Duodenal mucosa (tissue), 2 donors: ENCODE results near the gene VSIG8.

Experiments used
- H3K27ac ChIP-seq: one replicate; pipeline ENCODE4 v1.7.0; 2013; ENCODE audit warnings: low read depth, low read length
- H3K27me3 ChIP-seq, 2 donors: one replicate each; pipeline ENCODE4 v1.7.0; 2013; ENCODE audit warnings: low read length in 2 of 2, control low read depth in 1 of 2; ENCODE audit not compliant: insufficient read depth in 2 of 2, control insufficient read depth in 1 of 2
- H3K36me3 ChIP-seq, 2 donors: one replicate each; pipeline ENCODE4 v1.7.0; 2013; ENCODE audit warnings: low read length in 2 of 2, control low read depth in 1 of 2; ENCODE audit not compliant: insufficient read depth in 2 of 2, control insufficient read depth in 1 of 2
- H3K4me1 ChIP-seq, 2 donors: one replicate each; pipeline ENCODE4 v1.7.0; 2013; ENCODE audit warnings: low read length in 2 of 2, control low read depth in 1 of 2; ENCODE audit not compliant: insufficient read depth in 2 of 2, control insufficient read depth in 1 of 2
- H3K4me3 ChIP-seq, 2 donors: one replicate each; pipeline ENCODE4 v1.7.0; 2013; ENCODE audit warnings: low read length in 2 of 2, low read depth in 1 of 2
- H3K9ac ChIP-seq, 2 donors: one replicate each; pipeline ENCODE4 v1.7.0; 2013; ENCODE audit warnings: low read length in 2 of 2, low read depth in 1 of 2
- H3K9me3 ChIP-seq, 2 donors: one replicate each; pipeline ENCODE4 v1.7.0; 2013; ENCODE audit warnings: low read length in 2 of 2, control low read depth in 1 of 2; ENCODE audit not compliant: control insufficient read depth in 1 of 2

Gene VSIG8

DNA sequence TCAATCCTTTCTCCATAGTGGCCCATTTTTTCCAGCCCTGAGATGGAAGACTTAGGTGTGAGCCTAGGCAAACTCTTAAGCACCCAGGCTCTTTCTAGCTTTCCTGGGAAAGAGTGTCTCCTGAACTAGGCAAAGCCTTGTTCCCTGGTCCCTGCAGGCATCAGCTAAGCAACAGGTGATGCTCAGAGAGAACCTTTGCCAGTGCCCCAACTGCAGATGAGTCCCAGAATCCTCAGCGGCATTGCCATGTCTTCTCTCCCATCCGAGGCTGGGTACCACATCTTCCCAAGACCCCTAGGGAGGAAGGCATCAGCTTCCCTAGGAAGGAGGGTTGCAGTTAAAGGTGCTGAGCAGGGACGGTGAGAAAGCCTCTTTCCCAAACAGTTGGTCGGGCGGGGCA lies 8.2 kb upstream of the VSIG8 start:
- H3K4me3 ChIP-seq: no peak overlapping the region
- H3K27ac ChIP-seq: no peak overlapping the region
- no peaks in the 10 kb centered on the region for H3K27me3 ChIP-seq
- no peaks in the 10 kb centered on the region for H3K36me3 ChIP-seq
- H3K9ac ChIP-seq: no peak overlapping the region
- no peaks in the 10 kb centered on the region for H3K9me3 ChIP-seq
- H3K4me1 ChIP-seq: peaks cover 17 to 35% of the 10 kb centered on the region in 2 donors

DNA sequence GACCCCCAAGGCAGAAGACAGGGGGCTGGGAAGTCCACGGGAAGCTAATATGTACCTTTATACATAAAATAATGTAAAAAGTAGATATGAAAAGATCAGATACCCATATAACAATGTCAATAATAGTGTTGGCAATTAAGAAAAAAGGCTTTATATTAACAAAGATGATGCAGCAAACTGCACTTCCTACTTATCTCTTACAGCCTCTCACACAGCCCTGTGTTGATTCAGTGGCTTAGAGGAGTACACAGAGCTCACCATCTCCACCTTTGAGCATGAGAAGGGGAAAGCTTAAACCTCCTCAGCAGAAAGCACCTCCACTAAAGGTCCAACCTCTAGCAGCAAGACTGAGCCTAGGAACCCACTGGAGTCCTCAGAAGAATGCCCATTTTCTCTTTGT lies 7.2 kb upstream of the VSIG8 start:
- Histone ChIP-seq H3K4me1 (peaks cover 22 to 35% of the 10 kb centered on the region in 2 donors), H3K27me3 (no peaks in the 10 kb centered on the region), H3K36me3 (no peaks in the 10 kb centered on the region), H3K27ac (no peak overlapping the region), H3K4me3 (no peak overlapping the region), H3K9ac (no peak overlapping the region), H3K9me3 (no peaks in the 10 kb centered on the region)

GRCh38 chr1:159869173-159869572 lies 6.7 kb upstream of the VSIG8 start:
- Histone ChIP-seq H3K4me1 (peaks cover 24 to 35% of the 10 kb centered on the region in 2 donors), H3K9me3 (no peaks in the 10 kb centered on the region), H3K36me3 (no peaks in the 10 kb centered on the region), H3K27me3 (no peaks in the 10 kb centered on the region), H3K9ac (no peak overlapping the region), H3K4me3 (no peak overlapping the region), H3K27ac (no peak overlapping the region)

DNA sequence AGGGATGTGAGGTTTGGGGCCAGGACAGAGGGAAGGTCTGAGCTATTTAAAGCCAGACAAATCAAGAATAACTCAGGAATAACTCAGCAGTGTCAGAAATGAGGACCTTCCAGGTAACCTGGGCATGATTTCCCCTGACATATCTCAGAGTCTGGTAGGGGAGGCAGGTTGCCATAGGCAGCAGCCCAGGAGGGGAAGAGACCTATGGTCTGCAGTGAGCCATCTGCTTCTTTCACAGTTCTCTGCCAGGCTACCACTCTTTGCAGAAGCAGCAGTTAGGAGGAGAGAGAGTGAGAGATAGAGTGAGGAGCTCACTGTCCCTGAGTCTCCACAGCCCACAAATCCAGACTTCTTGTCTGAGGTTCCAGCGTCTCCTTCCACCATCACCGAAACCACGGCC lies 6.3 kb upstream of the VSIG8 start:
- H3K36me3 ChIP-seq: no peaks in the 10 kb centered on the region

GRCh38 chr1:159867664-159868026 lies 5.2 kb upstream of the VSIG8 start:
- Histone ChIP-seq H3K36me3 (no peaks in the 10 kb centered on the region), H3K4me1 (peaks cover 24 to 35% of the 10 kb centered on the region in 2 donors), H3K4me3 (no peak overlapping the region), H3K27ac (peak overlapping the region; percentile 22), H3K9ac (peak overlapping the region in 1 of 2 donors; percentile 32), H3K27me3 (no peaks in the 10 kb centered on the region), H3K9me3 (no peaks in the 10 kb centered on the region)

More for the DNA sequence above, 6.3 kb upstream of the VSIG8 start:
- Histone ChIP-seq H3K9me3 (no peaks in the 10 kb centered on the region), H3K27me3 (no peaks in the 10 kb centered on the region), H3K4me1 (peaks cover 24 to 35% of the 10 kb centered on the region in 2 donors), H3K27ac (no peak overlapping the region), H3K4me3 (no peak overlapping the region), H3K9ac (no peak overlapping the region)

GRCh38 chr1:159866905-159867663 lies 4.6 kb upstream of the VSIG8 start:
- Histone ChIP-seq H3K9ac (no peak overlapping the region), H3K4me1 (peaks cover 24 to 35% of the 10 kb centered on the region in 2 donors), H3K36me3 (no peaks in the 10 kb centered on the region), H3K27me3 (no peaks in the 10 kb centered on the region), H3K9me3 (no peaks in the 10 kb centered on the region), H3K4me3 (no peak overlapping the region), H3K27ac (peak overlapping the region; percentile 16)

DNA sequence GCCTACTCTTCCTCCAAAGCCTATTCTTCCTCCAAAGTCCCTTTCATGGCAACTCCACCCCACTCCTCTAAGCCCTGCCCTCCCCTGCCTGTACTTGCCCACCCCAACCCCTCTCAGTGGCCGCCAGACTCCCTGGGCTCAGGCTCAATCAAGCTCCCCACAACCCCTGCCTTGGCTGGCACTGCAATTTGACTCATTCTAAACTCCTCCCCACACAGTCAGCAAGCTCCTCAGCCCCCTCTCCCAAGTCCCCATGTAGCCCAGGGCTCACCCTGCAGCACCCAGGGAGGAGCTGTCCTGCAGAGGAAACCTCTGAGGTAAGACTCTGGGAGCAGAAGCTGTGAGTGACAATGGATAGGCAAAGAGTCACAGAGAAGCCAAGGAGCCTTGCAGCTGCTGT lies 3.6 kb upstream of the VSIG8 start:
- Histone ChIP-seq H3K4me3 (no peak overlapping the region), H3K9ac (no peak overlapping the region), H3K4me1 (peaks cover 24 to 33% of the 10 kb centered on the region in 2 donors), H3K27ac (no peak overlapping the region), H3K36me3 (no peaks in the 10 kb centered on the region), H3K27me3 (no peaks in the 10 kb centered on the region), H3K9me3 (no peaks in the 10 kb centered on the region)

GRCh38 chr1:159864262-159864661 lies 1.8 kb upstream of the VSIG8 start:
- Histone ChIP-seq H3K27me3 (no peaks in the 10 kb centered on the region), H3K4me3 (no peak overlapping the region), H3K27ac (no peak overlapping the region), H3K4me1 (peaks cover 22 to 26% of the 10 kb centered on the region in 2 donors), H3K36me3 (no peaks in the 10 kb centered on the region), H3K9me3 (no peaks in the 10 kb centered on the region), H3K9ac (no peak overlapping the region)

DNA sequence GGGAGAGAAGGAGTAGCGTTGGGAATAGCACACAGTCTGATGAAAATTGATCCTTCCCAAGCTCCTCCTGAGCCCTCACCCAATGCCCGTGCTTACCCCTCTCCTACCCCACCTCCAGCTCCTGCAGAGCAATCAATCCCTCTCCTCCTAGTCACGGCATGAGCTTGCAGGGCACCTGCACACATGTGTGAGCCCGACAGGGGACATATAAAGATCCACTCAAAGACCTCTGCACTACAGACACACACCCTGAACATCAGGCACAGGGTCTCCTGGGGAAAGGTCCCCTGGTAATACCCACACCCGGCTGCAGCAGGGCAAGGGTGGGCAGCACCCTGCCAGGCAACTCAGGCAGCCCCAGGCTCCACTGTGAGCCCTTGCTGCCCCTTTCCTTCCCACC lies 426 bp downstream of the VSIG8 start:
- Histone ChIP-seq H3K4me1 (peaks cover 4 to 7% of the 10 kb centered on the region in 2 donors), H3K27me3 (no peaks in the 10 kb centered on the region), H3K9me3 (no peaks in the 10 kb centered on the region), H3K4me3 (no peak overlapping the region), H3K36me3 (no peaks in the 10 kb centered on the region), H3K27ac (no peak overlapping the region), H3K9ac (no peak overlapping the region)

DNA sequence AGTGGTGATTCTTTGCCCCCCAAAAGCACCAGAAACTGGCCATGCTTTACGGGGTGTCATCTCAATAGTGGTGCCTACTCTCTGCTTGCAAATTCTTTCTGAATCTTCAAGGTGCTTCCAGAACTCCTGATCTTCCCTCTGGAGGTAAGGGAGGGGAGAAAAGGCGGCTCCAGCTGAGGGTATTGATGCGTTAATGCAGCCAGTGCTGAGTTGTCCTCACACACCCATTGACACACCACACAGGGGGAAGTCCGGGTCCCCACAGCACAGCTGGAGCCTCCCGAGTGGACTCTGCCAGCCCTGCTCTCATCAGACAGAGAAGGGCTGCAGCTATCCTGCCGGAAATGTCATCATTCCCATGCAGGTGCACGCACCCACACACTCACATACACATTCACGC lies 1.2 kb downstream of the VSIG8 start:
- no peak overlapping the region for H3K4me3 ChIP-seq
- peaks cover 0 to 7% of the 10 kb centered on the region in 2 donors for H3K4me1 ChIP-seq
- H3K9me3 ChIP-seq: no peaks in the 10 kb centered on the region
- H3K27ac ChIP-seq: no peak overlapping the region
- H3K36me3 ChIP-seq: no peaks in the 10 kb centered on the region
- no peaks in the 10 kb centered on the region for H3K27me3 ChIP-seq
- H3K9ac ChIP-seq: no peak overlapping the region
